GM12878 (cell line): ENCODE data around the gene METTL1. TPM values are rescaled to one million over a fixed set of nuclear protein-coding genes. Genes with fewer than 3 reads are reported as not detected.

Source experiments
- BRCA1 ChIP-seq: IDR thresholded peaks from 2 replicates; pipeline ENCODE4 v1.6.1; 2011; ENCODE audit warnings: low read depth, low read length, improper control_type of control experiment
- EGR1 ChIP-seq, 2 experiments: IDR thresholded peaks; 1 replicate in 1 of 2; 2 replicates in 1 of 2; pipeline ENCODE4 v1.6.1; 2011 to 2012; ENCODE audit warnings: low read depth in 2 of 2, low read length in 2 of 2, borderline replicate concordance in 1 of 2, mild to moderate bottlenecking in 1 of 2, moderate library complexity in 1 of 2
- FOXM1 ChIP-seq: IDR thresholded peaks from 2 replicates; pipeline ENCODE4 v1.6.1; 2012; ENCODE audit warnings: low read depth, mild to moderate bottlenecking, inconsistent platforms, low read length, moderate library complexity
- polyA plus RNA-seq, 11 experiments: library from polyadenylated mRNA; depleted of rRNA in 4 of 11; unstranded in 6 of 11; stranded (reverse) in 5 of 11; fragments of >200 nt; fragmentation: Nextera tagmentation in 4 of 11; fragmentation: Illumina TruSeq in 1 of 11; extraction: Ambion mirVana in 4 of 11; extraction: Trizol in 1 of 11; gene quantifications; 1 replicate in 1 of 11; 2 replicates in 10 of 11; pipeline versions ENCODE4 v1.2.1 to v1.2.3, GENCODE V29; 2011 to 2016; ENCODE audit warnings: inconsistent platforms in 2 of 11, missing spikeins in 2 of 11, low read depth in 1 of 11
- total RNA-seq, 4 experiments: library from RNA; depleted of rRNA in 3 of 4; stranded (reverse); fragments of >200 nt in 3 of 4; fragmentation: Illumina TruSeq in 1 of 4; extraction: Trizol in 1 of 4; gene quantifications; 2 replicates each; pipeline versions ENCODE4 v1.2.1 to v1.2.3, GENCODE V29; 2013 to 2021
- TF ChIP-seq, protein P1 (sequence below): fragments of 450-650 bp; formaldehyde crosslinking; IDR thresholded peaks from 2 replicates; pipeline ENCODE4 v1.4.0; 2020; ENCODE audit warnings: mild to moderate bottlenecking, moderate library complexity
- TF ChIP-seq, protein P2 (sequence below): fragments of 450-650 bp; IDR thresholded peaks from 2 replicates; pipeline ENCODE4 v1.6.1; 2018; ENCODE audit warnings: mild to moderate bottlenecking, low read depth, moderate library complexity; ENCODE audit not compliant: partially characterized antibody
- TF ChIP-seq, protein P3 (sequence below): IDR thresholded peaks from 2 replicates; pipeline ENCODE4 v1.6.1; 2011; ENCODE audit warnings: low read depth, low read length, improper control_type of control experiment, borderline replicate concordance

METTL1 gene
- total and polyA plus RNA-seq, 10 of the 15 experiments (the other 5 are each of a cell fraction or from before 2014, with no cell fraction given) = 11.3 to 44.3 (median 30.6) TPM

DNA sequence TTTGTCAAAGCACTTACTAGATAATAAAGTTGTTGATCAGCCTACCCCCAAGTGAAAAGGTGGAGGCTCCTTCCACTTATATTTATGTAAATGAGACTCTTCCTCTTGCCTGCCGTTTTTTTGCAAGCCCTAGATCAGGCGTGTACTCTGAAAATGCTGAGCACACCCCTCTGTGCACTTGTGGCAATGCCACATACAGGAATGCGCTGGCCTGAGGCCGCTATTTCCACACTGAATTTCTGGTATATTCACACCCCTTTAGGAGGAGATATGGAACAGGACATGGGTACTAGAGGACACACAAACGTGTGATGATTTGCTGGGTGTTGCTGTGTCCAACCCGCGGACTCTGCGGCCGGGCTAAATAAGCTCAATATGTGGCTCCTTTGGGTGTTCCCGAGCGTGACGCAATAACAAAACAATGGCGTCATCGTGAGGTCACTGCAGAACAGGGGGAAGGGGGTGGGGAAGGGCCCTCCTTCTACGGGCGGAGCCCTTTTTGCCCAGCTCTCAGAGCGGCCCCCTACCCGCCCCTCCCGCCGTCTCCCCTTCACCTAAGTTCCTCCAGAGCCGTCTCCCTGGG lies 27.6 kb downstream of the METTL1 start (continued):
- TF ChIP-seq, protein P1, sequence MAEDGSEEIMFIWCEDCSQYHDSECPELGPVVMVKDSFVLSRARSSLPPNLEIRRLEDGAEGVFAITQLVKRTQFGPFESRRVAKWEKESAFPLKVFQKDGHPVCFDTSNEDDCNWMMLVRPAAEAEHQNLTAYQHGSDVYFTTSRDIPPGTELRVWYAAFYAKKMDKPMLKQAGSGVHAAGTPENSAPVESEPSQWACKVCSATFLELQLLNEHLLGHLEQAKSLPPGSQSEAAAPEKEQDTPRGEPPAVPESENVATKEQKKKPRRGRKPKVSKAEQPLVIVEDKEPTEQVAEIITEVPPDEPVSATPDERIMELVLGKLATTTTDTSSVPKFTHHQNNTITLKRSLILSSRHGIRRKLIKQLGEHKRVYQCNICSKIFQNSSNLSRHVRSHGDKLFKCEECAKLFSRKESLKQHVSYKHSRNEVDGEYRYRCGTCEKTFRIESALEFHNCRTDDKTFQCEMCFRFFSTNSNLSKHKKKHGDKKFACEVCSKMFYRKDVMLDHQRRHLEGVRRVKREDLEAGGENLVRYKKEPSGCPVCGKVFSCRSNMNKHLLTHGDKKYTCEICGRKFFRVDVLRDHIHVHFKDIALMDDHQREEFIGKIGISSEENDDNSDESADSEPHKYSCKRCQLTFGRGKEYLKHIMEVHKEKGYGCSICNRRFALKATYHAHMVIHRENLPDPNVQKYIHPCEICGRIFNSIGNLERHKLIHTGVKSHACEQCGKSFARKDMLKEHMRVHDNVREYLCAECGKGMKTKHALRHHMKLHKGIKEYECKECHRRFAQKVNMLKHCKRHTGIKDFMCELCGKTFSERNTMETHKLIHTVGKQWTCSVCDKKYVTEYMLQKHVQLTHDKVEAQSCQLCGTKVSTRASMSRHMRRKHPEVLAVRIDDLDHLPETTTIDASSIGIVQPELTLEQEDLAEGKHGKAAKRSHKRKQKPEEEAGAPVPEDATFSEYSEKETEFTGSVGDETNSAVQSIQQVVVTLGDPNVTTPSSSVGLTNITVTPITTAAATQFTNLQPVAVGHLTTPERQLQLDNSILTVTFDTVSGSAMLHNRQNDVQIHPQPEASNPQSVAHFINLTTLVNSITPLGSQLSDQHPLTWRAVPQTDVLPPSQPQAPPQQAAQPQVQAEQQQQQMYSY (CRISPR knock-in tag) = no peak
- TF ChIP-seq FOXM1 = no peak
- TF ChIP-seq, protein P2, sequence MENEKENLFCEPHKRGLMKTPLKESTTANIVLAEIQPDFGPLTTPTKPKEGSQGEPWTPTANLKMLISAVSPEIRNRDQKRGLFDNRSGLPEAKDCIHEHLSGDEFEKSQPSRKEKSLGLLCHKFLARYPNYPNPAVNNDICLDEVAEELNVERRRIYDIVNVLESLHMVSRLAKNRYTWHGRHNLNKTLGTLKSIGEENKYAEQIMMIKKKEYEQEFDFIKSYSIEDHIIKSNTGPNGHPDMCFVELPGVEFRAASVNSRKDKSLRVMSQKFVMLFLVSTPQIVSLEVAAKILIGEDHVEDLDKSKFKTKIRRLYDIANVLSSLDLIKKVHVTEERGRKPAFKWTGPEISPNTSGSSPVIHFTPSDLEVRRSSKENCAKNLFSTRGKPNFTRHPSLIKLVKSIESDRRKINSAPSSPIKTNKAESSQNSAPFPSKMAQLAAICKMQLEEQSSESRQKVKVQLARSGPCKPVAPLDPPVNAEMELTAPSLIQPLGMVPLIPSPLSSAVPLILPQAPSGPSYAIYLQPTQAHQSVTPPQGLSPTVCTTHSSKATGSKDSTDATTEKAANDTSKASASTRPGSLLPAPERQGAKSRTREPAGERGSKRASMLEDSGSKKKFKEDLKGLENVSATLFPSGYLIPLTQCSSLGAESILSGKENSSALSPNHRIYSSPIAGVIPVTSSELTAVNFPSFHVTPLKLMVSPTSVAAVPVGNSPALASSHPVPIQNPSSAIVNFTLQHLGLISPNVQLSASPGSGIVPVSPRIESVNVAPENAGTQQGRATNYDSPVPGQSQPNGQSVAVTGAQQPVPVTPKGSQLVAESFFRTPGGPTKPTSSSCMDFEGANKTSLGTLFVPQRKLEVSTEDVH = peak; percentile 22
- TF ChIP-seq EGR1 (IDR thresholded peaks at IDR 0.05; ENCODE audit: borderline replicate concordance in 1 of 2, low read depth in 2 of 2, low read length in 2 of 2) = 0 out of 3 replicates have a peak, but pooled peaks of 1 of the 2 experiments have one; percentile 12
- TF ChIP-seq, protein P3, sequence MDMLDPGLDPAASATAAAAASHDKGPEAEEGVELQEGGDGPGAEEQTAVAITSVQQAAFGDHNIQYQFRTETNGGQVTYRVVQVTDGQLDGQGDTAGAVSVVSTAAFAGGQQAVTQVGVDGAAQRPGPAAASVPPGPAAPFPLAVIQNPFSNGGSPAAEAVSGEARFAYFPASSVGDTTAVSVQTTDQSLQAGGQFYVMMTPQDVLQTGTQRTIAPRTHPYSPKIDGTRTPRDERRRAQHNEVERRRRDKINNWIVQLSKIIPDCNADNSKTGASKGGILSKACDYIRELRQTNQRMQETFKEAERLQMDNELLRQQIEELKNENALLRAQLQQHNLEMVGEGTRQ = no peak
- no peak for TF ChIP-seq BRCA1
